ENCODE measurements around the gene SAG. TPM values are rescaled to one million over a fixed set of nuclear protein-coding genes. Genes with fewer than 3 reads are reported as not detected.

Gene SAG
- total and polyA plus RNA-seq, 2 of the 13 experiments (the other 11 are each of a cell fraction or from before 2014, with no cell fraction given), result not detected

GRCh38 chr2:233353769-233354499 is 46.3 kb downstream of the SAG start, which contains the start of gene DGKD:
DGKD (plus strand) TSS chr2:233354494; CDS start chr2:233354519, 25 bp downstream.
- FAIRE-seq (peak; percentile 85), DNase-seq (ENCODE audit: low spot score) (peak; percentile 79), ATAC-seq (peak; percentile 69)
- POLR2A ChIA-PET, result interaction anchor here (0.7 to 1.2 kb wide), 4 partner anchors 25 to 102 kb away, joined by 3 to 4 read pairs (median 4); partner anchors contain the start of gene ATG16L1
- H3K9ac ChIP-seq (ENCODE audit: insufficient read depth, low read depth, low read length), result peak within 1 kb of the TSS; percentile 68
- in situ Hi-C loops (cut with HindIII; ENCODE audit: extremely low pct_ligation_motif_present, low pct_unique_long_range_greater_than_20kb), result no loop called here
- H3K27me3 ChIP-seq (ENCODE audit: control insufficient read depth in 1 of 2, insufficient read depth in 2 of 2, low read length in 2 of 2), result no peaks in the 10 kb centered on the region; a peak in 1 of 5 replicates
- peak within 1 kb of the TSS; percentile 91 to 94 (median 93) for H3K4me3 ChIP-seq (replicated peaks in 1 of 3; ENCODE audit: insufficient read depth in 1 of 3, low read depth in 2 of 3, low read length in 3 of 3)
- BruUV-seq (replicated peaks), result no TSS peak
- peak within 1 kb of the TSS; percentile 95 for H3K4me2 ChIP-seq (ENCODE audit: low read depth, low read length)
- CTCF ChIA-PET (ENCODE audit: low intra/inter-chr PET ratio, low total read pairs), result interaction anchor here (1.5 kb wide), 1 partner anchor 90 kb away, joined by 7 read pairs; no protein-coding TSS in a partner anchor
- peak within 1 kb of the TSS; percentile 68 for H3K27ac ChIP-seq (ENCODE audit: extremely low read length, insufficient read depth, low read length)
- peak within 1 kb of the TSS; percentile 6 for H2AFZ ChIP-seq (ENCODE audit: low read length)
- no peaks in the 10 kb centered on the region for H3K9me3 ChIP-seq (ENCODE audit: low read length)
- WGBS (ENCODE audit: low lambda C conversion rate), result under 1% methylated on average over 35 of the region's 56 CpGs
- H3K36me3 ChIP-seq (replicated peaks in 1 of 2; ENCODE audit: control insufficient read depth in 1 of 2, insufficient read depth in 2 of 2, low read length in 2 of 2), result peaks cover 0 to 5% of the 10 kb centered on the region in 2 experiments; a peak in 2 of 5 replicates
- H3K79me2 ChIP-seq (ENCODE audit: insufficient read depth, low read length), result peaks cover 40% of the 10 kb centered on the region
- intact Hi-C loops (cut with micrococcal nuclease; ENCODE audit: unreplicated experiment), result loop anchor here (10.0 kb wide), 2 partner anchors 91 to 99 kb away; partner anchors contain the start of gene ATG16L1
- peaks cover 76% of the 10 kb centered on the region for H3K4me1 ChIP-seq (ENCODE audit: insufficient read depth, low read length)
- peaks cover 16% of the 10 kb centered on the region for H4K20me1 ChIP-seq (ENCODE audit: insufficient read depth, low read length)
- TF ChIP-seq ZNF598 (CRISPR knock-in tag; IDR thresholded peaks at IDR 0.05; ENCODE audit: borderline replicate concordance) (peak; percentile 80; the same call in 1 of the 2 replicates), ZNF589 (CRISPR knock-in tag; conservative IDR thresholded peaks at IDR 0.05) (no peak), U2AF1 (optimal IDR thresholded peaks at IDR 0.05; ENCODE audit: low read depth, low read length) (peak; percentile 34), KDM3A (CRISPR knock-in tag; IDR thresholded peaks at IDR 0.05; ENCODE audit: low read depth) (0 out of 2 replicates have a peak, but pooled peaks have one; percentile 52), PTBP1 (IDR thresholded peaks at IDR 0.05; ENCODE audit: low read depth, low read length, poor library complexity, severe bottlenecking) (no peak), JUN (CRISPR knock-in tag; IDR thresholded peaks at IDR 0.05) (no peak), TRIM24 (CRISPR knock-in tag; IDR thresholded peaks at IDR 0.05) (no peak), ZNF614 (CRISPR knock-in tag; IDR thresholded peaks at IDR 0.05; ENCODE audit: borderline replicate concordance) (no peak; the same call in 1 of the 2 replicates), FIP1L1 (IDR thresholded peaks at IDR 0.05; ENCODE audit: borderline replicate concordance, insufficient read depth, low read depth, low read length) (no peak), ZC3H13 (CRISPR knock-in tag; IDR thresholded peaks at IDR 0.05) (0 out of 2 replicates have a peak, but pooled peaks have one; percentile 7), ZBTB34 (CRISPR knock-in tag; IDR thresholded peaks at IDR 0.05) (no peak), ZNF121 (CRISPR knock-in tag; IDR thresholded peaks at IDR 0.05) (no peak), PAX8 (CRISPR knock-in tag; IDR thresholded peaks at IDR 0.05; ENCODE audit: borderline replicate concordance) (0 out of 2 replicates have a peak, but pooled peaks have one; percentile 12), POGK (CRISPR knock-in tag; conservative IDR thresholded peaks at IDR 0.05) (peak; percentile 84), EEA1 (CRISPR knock-in tag; IDR thresholded peaks at IDR 0.05; ENCODE audit: borderline replicate concordance) (no peak), RFX3 (CRISPR knock-in tag; IDR thresholded peaks at IDR 0.05) (no peak), TMF1 (CRISPR knock-in tag; IDR thresholded peaks at IDR 0.05; ENCODE audit: low read depth) (no peak), SSRP1 (CRISPR knock-in tag; IDR thresholded peaks at IDR 0.05) (no peak), ZGPAT (CRISPR knock-in tag; IDR thresholded peaks at IDR 0.05) (peak; percentile 50; the same call in 1 of the 2 replicates), ZNF331 (CRISPR knock-in tag; IDR thresholded peaks at IDR 0.05) (no peak)
